Lower leg skin (tissue), 4 donors: Measurements from ENCODE around the gene MASP2. TPM values are rescaled to one million over a fixed set of nuclear protein-coding genes. Genes with fewer than 3 reads are reported as not detected.
"Not testable (repeated sequence)": the region's sequence is repeated elsewhere in the genome, so short reads cannot be mapped to it uniquely, and the experiment has no call there.

Experiments used
- DNase-seq, 2 donors: peaks; one replicate each; pipeline ENCODE4 v3.0.0-alpha.2; 2019; ENCODE audit warnings: low spot score in 2 of 2
- H3K4me3 ChIP-seq: fragments of 200-600 bp; sonication (generic); 2 replicates; pipeline ENCODE4 v1.5.1; 2017; ENCODE audit warnings: mild to moderate bottlenecking, low read depth; ENCODE audit not compliant: poor library complexity, severe bottlenecking
- POLR2A ChIP-seq, 2 donors: fragments of 450-650 bp; IDR thresholded peaks; one replicate each; pipeline ENCODE4 v1.6.1; 2016 to 2017; ENCODE audit warnings: antibody characterized with exemption in 2 of 2, mild to moderate bottlenecking in 1 of 2, moderate library complexity in 1 of 2
- WGBS, 2 donors: methylation state at CpG; one replicate each; pipeline ENCODE4 v1.1.5; 2018; 5-methylcytosine and 5-hydroxymethylcytosine counted together
- intact Hi-C: fragments of 100-400 bp; cut with DNase I; formaldehyde crosslinking; loops from one replicate; pipeline ENCODE4 v1.15.0; 2023; ENCODE audit warnings: low total_unique reads
- total RNA-seq, 4 donors: library from RNA; depleted of rRNA; stranded (reverse); fragments of >200 nt; gene quantifications; one replicate each; pipeline ENCODE4 v1.1.0, GENCODE V29; 2016
- TF ChIP-seq, protein P1 (sequence below), 3 donors: fragments of 450-650 bp; IDR thresholded peaks; one replicate each; pipeline ENCODE4 v1.5.1; 2016; ENCODE audit warnings: antibody characterized with exemption in 3 of 3, mild to moderate bottlenecking in 3 of 3, moderate library complexity in 2 of 3

MASP2 gene
- not detected for total RNA-seq

DNA sequence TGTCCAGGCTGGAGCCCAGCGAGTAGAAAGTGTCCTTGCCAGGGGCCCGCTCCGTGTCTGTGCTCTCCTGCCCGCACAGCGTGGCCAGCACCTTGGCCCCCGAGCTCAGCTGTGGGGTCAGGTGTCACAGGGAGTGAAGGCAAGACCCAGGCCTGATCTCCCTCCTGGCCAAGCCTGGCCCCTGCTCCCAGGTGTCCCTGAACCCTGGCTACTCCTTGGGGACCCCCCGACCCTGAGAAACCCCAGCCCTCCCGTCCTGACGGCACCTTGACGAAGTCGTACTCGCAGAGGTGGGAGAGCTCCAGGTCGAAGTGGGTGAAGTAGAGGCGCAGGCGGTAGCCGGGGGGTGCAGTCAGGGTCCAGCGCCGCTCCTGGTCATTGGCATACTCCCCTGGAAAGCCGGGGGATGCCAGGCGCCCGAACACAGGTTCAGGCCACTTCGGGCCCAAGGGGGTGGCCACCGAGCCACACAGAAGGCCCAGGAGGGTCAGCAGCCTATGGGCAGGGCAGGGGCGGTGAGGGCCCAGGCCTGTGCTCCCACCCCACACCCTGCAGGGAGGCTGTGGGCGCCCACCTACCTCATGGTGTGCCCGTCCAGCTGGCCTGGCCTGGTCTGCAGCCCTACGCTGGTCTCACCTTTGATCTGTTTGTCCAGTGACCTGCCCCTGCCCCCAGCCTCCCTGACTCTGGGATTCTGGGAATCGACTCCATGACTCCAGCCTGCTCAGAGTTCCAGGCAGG is at the start of gene MASP2:
Gene MASP2, minus strand, starts transcription at position 615 of the 741 bp plus-strand sequence. Its CDS starts 32 bp downstream, at position 583.
- TF ChIP-seq, protein P1, sequence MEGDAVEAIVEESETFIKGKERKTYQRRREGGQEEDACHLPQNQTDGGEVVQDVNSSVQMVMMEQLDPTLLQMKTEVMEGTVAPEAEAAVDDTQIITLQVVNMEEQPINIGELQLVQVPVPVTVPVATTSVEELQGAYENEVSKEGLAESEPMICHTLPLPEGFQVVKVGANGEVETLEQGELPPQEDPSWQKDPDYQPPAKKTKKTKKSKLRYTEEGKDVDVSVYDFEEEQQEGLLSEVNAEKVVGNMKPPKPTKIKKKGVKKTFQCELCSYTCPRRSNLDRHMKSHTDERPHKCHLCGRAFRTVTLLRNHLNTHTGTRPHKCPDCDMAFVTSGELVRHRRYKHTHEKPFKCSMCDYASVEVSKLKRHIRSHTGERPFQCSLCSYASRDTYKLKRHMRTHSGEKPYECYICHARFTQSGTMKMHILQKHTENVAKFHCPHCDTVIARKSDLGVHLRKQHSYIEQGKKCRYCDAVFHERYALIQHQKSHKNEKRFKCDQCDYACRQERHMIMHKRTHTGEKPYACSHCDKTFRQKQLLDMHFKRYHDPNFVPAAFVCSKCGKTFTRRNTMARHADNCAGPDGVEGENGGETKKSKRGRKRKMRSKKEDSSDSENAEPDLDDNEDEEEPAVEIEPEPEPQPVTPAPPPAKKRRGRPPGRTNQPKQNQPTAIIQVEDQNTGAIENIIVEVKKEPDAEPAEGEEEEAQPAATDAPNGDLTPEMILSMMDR (IDR thresholded peaks at IDR 0.05), result no peak
- TF ChIP-seq POLR2A (IDR thresholded peaks at IDR 0.05), result no peak
- intact Hi-C loops, result no loop called here
- WGBS, 2 donors, result 89 to 94% methylated on average over 26 to 27 of the region's 28 CpGs
- DNase-seq, result peak in 1 of 2 donors; percentile 70
- no peak within 1 kb of the TSS for H3K4me3 ChIP-seq

DNA sequence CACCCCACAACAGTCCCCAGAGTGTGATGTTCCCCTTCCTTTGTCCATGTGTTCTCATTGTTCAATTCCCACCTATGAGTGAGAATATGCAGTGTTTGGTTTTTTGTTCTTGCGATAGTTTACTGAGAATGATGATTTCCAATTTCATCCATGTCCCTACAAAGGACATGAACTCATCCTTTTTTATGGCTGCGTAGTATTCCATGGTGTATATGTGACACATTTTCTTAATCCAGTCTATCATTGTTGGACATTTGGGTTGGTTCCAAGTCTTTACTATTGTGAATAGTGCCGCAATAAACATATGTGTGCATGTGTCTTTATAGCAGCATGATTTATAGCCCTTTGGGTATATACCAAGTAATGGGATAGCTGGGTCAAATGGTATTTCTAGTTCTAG is 36.7 kb upstream of the MASP2 start:
- 89 to 93% methylated on average over 3 of the region's 3 CpGs for WGBS, 2 donors
- H3K4me3 ChIP-seq, intact Hi-C loops, DNase-seq: not testable (repeated sequence)

DNA sequence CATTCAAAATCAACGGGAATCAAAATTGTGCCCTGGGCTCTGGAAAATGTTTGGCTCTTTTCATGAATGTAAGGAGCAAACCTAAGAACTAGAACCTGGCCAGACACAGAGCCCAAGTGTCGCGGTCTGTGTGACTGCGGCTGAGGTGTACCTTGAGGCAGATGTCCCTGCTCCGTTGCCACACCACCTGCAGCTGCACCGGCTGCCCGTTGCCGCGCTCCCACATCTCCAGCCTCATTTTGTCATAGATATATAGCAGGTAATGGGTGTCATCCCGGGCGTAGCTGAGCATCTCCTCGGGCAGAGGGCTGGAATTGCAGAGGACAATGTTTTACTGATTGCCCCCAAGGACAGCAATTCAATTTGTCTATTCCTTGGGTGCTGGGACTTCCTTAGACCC is 33.9 kb upstream of the MASP2 start:
- DNase-seq, result peak in 1 of 2 donors; percentile 57
- no peak for TF ChIP-seq POLR2A (IDR thresholded peaks at IDR 0.05)
- TF ChIP-seq, protein P1 (IDR thresholded peaks at IDR 0.05), result no peak
- intact Hi-C loops, result no loop called here
- H3K4me3 ChIP-seq, result no peak overlapping the region
- 55 to 63% methylated on average over 12 of the region's 12 CpGs for WGBS, 2 donors

DNA sequence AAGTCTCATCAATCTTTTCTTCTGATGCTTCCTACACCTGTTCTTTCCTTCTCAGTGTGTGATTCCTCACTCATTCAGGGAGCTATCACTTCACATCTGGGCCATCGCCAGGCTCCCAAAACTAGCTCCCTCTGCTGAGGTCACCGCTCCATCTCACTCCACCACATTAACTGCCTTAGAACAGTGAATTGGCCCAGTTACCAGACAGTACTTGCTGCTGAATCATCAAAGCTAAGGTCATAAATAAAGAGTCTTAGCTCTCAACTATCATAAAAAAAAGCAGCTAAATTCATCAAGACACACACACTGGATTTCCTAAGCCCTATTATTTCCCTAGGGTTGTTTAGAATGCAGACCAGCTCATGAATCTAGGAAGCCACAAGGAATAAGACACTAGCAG is 31.6 kb upstream of the MASP2 start:
- 81 to 86% methylated on average over 2 of the region's 2 CpGs for WGBS, 2 donors
- intact Hi-C loops, result no loop called here
- no peak for TF ChIP-seq POLR2A (IDR thresholded peaks at IDR 0.05)
- TF ChIP-seq, protein P1 (IDR thresholded peaks at IDR 0.05), result no peak
- H3K4me3 ChIP-seq, result no peak overlapping the region
- DNase-seq, result peak in 1 of 2 donors; percentile 26

DNA sequence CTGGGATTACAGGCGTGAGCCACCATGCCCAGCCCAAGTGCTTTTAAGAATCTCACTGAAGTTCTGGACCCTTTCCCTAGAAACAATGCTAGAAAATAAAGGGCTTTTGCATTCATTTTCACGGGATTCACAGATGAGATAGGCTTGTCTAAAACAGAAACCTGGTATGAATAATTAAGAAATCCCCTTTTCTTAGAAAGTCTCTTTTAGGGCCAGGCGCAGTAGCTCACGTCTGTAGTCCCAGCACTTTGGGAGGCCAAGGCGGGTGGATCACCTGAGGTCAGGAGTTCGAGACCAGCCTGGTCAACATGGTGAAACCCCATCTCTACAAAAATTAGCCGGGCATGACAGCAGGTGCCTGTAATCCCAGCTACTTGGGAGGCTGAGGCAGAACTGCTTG is 26.4 kb upstream of the MASP2 start:
- peak in 1 of 2 donors; percentile 17 for DNase-seq
- 91% methylated on average over 7 of the region's 7 CpGs for WGBS, 2 donors
- intact Hi-C loops, H3K4me3 ChIP-seq: not testable (repeated sequence)

DNA sequence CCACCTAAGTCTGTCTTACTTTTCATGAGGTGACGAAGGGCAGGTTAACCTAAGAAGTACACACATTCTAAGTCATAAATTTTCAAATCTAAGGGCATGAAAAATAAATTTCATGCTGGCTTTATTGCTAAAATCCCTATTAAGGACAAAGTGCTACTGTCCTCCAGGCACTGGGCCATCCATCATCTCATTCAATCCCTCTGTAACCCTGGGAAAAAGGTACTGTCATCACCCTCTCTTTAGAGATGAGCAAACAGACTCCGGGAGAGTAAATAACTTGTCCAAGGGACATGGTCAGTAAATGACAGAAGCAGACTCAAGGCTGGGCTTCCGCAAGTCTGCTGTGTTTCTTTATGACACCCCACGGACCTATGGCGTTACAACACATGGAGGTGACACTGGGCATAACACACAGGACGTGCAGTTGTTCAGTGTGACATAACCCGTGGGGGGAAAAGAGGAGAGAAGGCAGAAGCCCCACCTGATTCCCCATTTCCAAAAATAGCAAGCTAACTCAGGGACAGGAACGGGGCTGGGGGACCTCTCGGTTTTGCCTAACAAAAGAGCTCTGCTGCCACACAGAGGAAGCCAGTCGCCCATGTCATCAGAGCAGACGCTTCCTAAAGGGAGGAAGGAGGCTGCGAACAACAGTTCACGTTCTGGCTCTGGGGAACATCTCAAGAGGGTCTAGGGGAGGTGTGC is 25.3 kb upstream of the MASP2 start:
- DNase-seq, result peak in 1 of 2 donors; percentile 68
- H3K4me3 ChIP-seq, result no peak overlapping the region
- TF ChIP-seq POLR2A (IDR thresholded peaks at IDR 0.05), result no peak
- intact Hi-C loops, result no loop called here
- WGBS, 2 donors, result 84 to 88% methylated on average over 13 of the region's 13 CpGs

DNA sequence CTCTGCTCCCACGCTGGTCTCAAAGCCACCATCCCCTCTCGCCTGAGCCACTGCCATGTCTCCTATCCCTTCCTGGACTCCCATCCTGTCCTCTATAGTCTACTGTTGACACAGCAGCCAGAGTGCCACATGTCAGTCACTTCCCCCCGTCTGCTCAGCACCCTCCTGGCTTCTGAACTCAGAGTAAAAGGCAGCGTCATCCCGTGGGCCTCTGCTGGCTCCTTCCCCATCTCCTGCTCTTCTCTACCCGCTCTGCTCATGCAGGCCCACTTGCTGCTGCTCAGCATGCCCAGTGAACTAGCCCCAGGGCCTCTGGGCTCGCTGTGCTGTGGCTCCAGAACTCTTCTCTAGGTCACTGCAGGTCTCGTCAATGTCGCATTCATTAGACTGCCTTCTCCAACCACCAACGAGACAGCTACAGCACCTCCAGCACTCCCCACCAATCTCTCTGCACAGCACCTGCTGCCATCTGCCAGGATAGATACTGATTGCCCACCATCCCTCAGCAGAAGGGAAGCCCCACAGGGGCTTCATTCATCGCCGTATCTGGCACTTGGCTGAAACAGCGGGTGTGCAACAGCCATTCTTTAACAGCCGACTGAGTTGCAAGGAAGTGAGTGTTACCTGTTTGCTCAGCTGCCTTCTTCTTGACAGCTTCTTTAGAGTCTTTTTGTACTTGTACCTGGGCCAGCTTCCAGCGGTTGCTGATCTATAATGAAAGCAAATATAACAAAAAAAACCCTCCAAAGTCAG is 24.6 kb upstream of the MASP2 start:
- peak in 1 of 2 donors; percentile 61 for DNase-seq
- no peak overlapping the region for H3K4me3 ChIP-seq
- intact Hi-C loops, result no loop called here
- WGBS, 2 donors, result 77 to 80% methylated on average over 15 of the region's 15 CpGs
- no peak for TF ChIP-seq POLR2A (IDR thresholded peaks at IDR 0.05)
- TF ChIP-seq, protein P1 (IDR thresholded peaks at IDR 0.05), result no peak
